ENCODE measurements around the gene PRG3.

Gene PRG3

DNA sequence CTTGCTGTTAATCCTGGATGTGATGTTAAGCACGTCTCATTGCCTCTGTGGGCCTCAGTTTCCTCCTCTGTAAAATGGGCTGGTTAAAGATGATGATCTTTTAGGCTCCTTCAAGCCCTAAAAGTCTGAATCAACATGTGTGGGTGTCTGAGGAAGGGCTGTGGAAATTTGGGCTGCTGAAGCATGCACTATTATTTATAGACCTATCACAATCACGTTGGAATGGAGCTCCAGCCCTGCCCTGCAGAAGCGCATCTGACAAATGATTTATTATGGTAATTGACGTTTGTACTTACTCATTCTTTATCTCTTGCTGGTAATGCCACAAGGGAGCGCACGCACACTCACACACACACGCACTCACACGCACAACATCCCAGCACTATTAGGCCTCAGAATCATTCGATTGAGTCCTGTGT, 22.4 kb downstream of the PRG3 start:
- no peak overlapping the region for H3K4me3 ChIP-seq (ENCODE audit: low read length)

GRCh38 chr11:57357856-57358255, 23.1 kb downstream of the PRG3 start:
- Histone ChIP-seq H2AFZ (ENCODE audit: low read depth, low read length) (no peak overlapping the region), H3K27me3 (ENCODE audit: insufficient read depth, low read length) (no peaks in the 10 kb centered on the region), H3K9me3 (ENCODE audit: low read length) (no peaks in the 10 kb centered on the region), H3K36me3 (ENCODE audit: insufficient read depth, low read length) (no peaks in the 10 kb centered on the region), H3K4me3 (ENCODE audit: low read length) (no peak overlapping the region), H3K4me1 (ENCODE audit: insufficient read depth, low read length) (peaks cover 16% of the 10 kb centered on the region)

More for the DNA sequence above, 22.4 kb downstream of the PRG3 start:
- Histone ChIP-seq H3K36me3 (ENCODE audit: insufficient read depth, low read length) (no peaks in the 10 kb centered on the region), H3K27me3 (ENCODE audit: insufficient read depth, low read length) (peaks cover 4% of the 10 kb centered on the region), H2AFZ (ENCODE audit: low read depth, low read length) (no peak overlapping the region), H3K4me1 (ENCODE audit: insufficient read depth, low read length) (peaks cover 9% of the 10 kb centered on the region), H3K9me3 (ENCODE audit: low read length) (no peaks in the 10 kb centered on the region)

DNA sequence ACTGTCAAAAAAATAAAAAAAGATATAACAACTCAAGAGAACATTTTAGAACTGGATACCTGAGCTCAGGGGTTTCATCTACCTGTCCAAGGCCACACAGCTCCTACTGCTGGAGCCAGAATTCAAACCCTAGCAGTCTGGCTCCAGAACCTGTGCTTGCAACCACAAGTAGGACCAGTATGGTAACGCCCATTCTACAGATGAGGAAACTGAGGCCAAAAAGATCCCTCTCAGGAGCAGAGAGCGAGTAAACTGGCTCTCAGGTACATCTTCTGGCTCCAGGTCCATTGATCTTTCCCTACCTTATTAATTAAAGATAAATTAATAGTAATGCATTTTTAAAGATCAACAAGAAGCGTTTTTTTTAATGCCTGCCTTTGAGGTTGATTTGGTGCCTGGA, 23.6 kb downstream of the PRG3 start:
- Histone ChIP-seq H2AFZ (ENCODE audit: low read depth, low read length) (no peak overlapping the region), H3K4me3 (ENCODE audit: low read length) (no peak overlapping the region), H3K36me3 (ENCODE audit: insufficient read depth, low read length) (no peaks in the 10 kb centered on the region), H3K4me1 (ENCODE audit: insufficient read depth, low read length) (peaks cover 20% of the 10 kb centered on the region), H3K9me3 (ENCODE audit: low read length) (no peaks in the 10 kb centered on the region), H3K27me3 (ENCODE audit: insufficient read depth, low read length) (no peaks in the 10 kb centered on the region)

- no peaks in the 10 kb centered on the region for H3K27me3 ChIP-seq (ENCODE audit: insufficient read depth, low read length)
Measured at GRCh38 chr11:57356268-57356667, 24.7 kb downstream of the PRG3 start.

GRCh38 chr11:57354699-57355098, 26.3 kb downstream of the PRG3 start:
- no peak overlapping the region for H2AFZ ChIP-seq (ENCODE audit: low read depth, low read length)
- peaks cover 20% of the 10 kb centered on the region for H3K4me1 ChIP-seq (ENCODE audit: insufficient read depth, low read length)
- no peak overlapping the region for H3K4me3 ChIP-seq (ENCODE audit: low read length)
- no peaks in the 10 kb centered on the region for H3K27me3 ChIP-seq (ENCODE audit: insufficient read depth, low read length)
- H3K9me3 ChIP-seq (ENCODE audit: low read length): no peaks in the 10 kb centered on the region
- no peaks in the 10 kb centered on the region for H3K36me3 ChIP-seq (ENCODE audit: insufficient read depth, low read length)

More at GRCh38 chr11:57356268-57356667, 24.7 kb downstream of the PRG3 start:
- no peaks in the 10 kb centered on the region for H3K9me3 ChIP-seq (ENCODE audit: low read length)
- no peaks in the 10 kb centered on the region for H3K36me3 ChIP-seq (ENCODE audit: insufficient read depth, low read length)
- H3K4me3 ChIP-seq (ENCODE audit: low read length): no peak overlapping the region
- peaks cover 20% of the 10 kb centered on the region for H3K4me1 ChIP-seq (ENCODE audit: insufficient read depth, low read length)
- no peak overlapping the region for H2AFZ ChIP-seq (ENCODE audit: low read depth, low read length)

DNA sequence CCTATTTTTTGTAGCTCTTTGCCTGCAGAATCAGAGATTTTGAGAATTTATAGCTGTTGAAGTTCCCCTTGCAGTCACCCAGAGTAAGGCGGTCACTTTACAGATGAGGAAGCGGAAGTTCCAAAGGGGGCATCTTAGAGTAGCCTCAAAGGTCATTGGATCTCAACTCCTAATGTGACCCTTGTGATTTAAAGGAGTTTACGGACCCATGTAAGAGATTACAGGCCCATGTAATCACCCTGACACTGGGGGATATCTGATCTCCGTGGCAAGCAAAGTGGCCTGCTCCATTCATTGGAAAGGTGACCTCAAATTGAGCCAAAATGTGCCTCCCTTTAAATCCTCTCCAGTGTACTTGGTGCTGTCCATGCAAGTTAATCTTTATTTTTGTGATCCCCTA, 27.1 kb downstream of the PRG3 start:
- peak overlapping the region; percentile 76 for H2AFZ ChIP-seq (ENCODE audit: low read depth, low read length)
- H3K9me3 ChIP-seq (ENCODE audit: low read length): no peaks in the 10 kb centered on the region
- peaks cover 20% of the 10 kb centered on the region for H3K4me1 ChIP-seq (ENCODE audit: insufficient read depth, low read length)
- H3K27me3 ChIP-seq (ENCODE audit: insufficient read depth, low read length): no peaks in the 10 kb centered on the region
- peak overlapping the region; percentile 15 for H3K4me3 ChIP-seq (ENCODE audit: low read length)
- no peaks in the 10 kb centered on the region for H3K36me3 ChIP-seq (ENCODE audit: insufficient read depth, low read length)

GRCh38 chr11:57353446-57353845, 27.5 kb downstream of the PRG3 start:
- Histone ChIP-seq H3K4me1 (ENCODE audit: insufficient read depth, low read length) (peaks cover 20% of the 10 kb centered on the region), H3K27me3 (ENCODE audit: insufficient read depth, low read length) (no peaks in the 10 kb centered on the region), H3K9me3 (ENCODE audit: low read length) (no peaks in the 10 kb centered on the region), H2AFZ (ENCODE audit: low read depth, low read length) (peak overlapping the region; percentile 76), H3K4me3 (ENCODE audit: low read length) (peak overlapping the region; percentile 15), H3K36me3 (ENCODE audit: insufficient read depth, low read length) (no peaks in the 10 kb centered on the region)

- H2AFZ ChIP-seq (ENCODE audit: low read depth, low read length): peak overlapping the region; percentile 76
- peak overlapping the region; percentile 15 for H3K4me3 ChIP-seq (ENCODE audit: low read length)
- no peaks in the 10 kb centered on the region for H3K36me3 ChIP-seq (ENCODE audit: insufficient read depth, low read length)
- H3K27me3 ChIP-seq (ENCODE audit: insufficient read depth, low read length): no peaks in the 10 kb centered on the region
- peaks cover 20% of the 10 kb centered on the region for H3K4me1 ChIP-seq (ENCODE audit: insufficient read depth, low read length)
- no peaks in the 10 kb centered on the region for H3K9me3 ChIP-seq (ENCODE audit: low read length)
Measured at GRCh38 chr11:57353036-57353435, 27.9 kb downstream of the PRG3 start.

DNA sequence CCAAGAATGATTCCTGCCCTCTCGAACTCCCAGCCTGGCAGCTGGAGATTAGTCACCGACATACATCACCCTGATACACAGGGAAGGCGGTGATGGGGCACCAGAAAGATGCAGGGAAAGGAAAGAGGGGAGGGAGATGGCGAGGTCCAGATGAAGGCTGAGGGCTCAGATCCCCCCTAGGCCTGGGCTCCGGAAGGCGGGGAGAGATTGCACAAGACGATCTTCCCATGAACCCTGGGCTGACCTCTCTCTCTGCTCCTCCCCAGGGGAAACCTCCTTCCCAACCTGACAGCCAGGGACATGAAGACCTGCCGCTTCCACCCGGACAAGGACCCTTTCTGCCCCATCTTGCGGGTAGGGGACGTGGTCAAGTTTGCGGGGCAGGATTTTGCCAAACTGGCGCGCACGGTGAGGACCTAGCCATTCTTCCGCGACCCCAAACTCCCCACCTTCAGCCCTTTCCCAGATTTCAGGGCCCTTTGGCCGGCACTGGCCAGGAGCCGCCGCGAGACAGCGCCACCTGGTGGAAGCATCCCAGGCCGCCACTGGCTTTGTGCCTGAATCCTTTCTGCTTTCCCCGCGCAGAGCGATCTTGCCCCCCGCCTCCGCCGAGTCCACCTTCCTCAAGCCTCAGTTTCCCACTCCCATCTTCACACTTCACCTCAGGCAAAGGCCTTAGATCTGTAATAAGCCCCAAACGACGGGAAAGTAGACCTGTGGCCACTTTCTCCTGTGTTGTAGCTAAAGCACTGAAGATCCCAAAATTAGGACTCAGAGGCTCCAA, 31.3 kb downstream of the PRG3 start:
- Histone ChIP-seq H3K4me3 (ENCODE audit: low read length) (no peak overlapping the region), H3K9me3 (ENCODE audit: low read length) (no peaks in the 10 kb centered on the region), H3K4me1 (ENCODE audit: insufficient read depth, low read length) (peaks cover 20% of the 10 kb centered on the region), H2AFZ (ENCODE audit: low read depth, low read length) (no peak overlapping the region), H3K27me3 (ENCODE audit: insufficient read depth, low read length) (no peaks in the 10 kb centered on the region), H3K36me3 (ENCODE audit: insufficient read depth, low read length) (no peaks in the 10 kb centered on the region)

- no peaks in the 10 kb centered on the region for H3K27me3 ChIP-seq (ENCODE audit: insufficient read depth, low read length)
- H2AFZ ChIP-seq (ENCODE audit: low read depth, low read length): no peak overlapping the region
- peaks cover 14% of the 10 kb centered on the region for H3K4me1 ChIP-seq (ENCODE audit: insufficient read depth, low read length)
- no peaks in the 10 kb centered on the region for H3K36me3 ChIP-seq (ENCODE audit: insufficient read depth, low read length)
- no peaks in the 10 kb centered on the region for H3K9me3 ChIP-seq (ENCODE audit: low read length)
- H3K4me3 ChIP-seq (ENCODE audit: low read length): no peak overlapping the region
Measured at GRCh38 chr11:57348636-57349313, 32.2 kb downstream of the PRG3 start.

DNA sequence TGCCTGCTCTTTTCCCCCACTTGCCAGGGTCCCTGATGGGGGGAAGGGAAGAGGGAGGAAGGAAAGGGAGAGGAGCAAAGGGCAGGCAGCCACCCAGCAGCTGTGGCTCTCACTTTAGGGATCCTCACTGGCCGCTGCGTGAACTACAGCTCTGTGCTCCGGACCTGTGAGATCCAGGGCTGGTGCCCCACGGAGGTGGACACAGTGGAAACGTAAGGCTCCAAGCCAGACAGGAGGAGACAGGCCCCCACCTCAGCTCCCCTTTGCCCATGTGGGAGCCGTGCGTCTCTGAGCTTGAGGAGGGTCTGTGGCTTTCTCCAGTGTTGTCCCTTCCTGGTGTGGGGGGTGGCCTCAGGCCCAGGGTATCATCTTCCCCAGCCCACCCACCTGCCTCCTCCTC, 32.9 kb downstream of the PRG3 start:
- Histone ChIP-seq H3K27me3 (ENCODE audit: insufficient read depth, low read length) (no peaks in the 10 kb centered on the region), H3K4me1 (ENCODE audit: insufficient read depth, low read length) (peaks cover 13% of the 10 kb centered on the region), H3K4me3 (ENCODE audit: low read length) (no peak overlapping the region), H3K36me3 (ENCODE audit: insufficient read depth, low read length) (no peaks in the 10 kb centered on the region), H2AFZ (ENCODE audit: low read depth, low read length) (no peak overlapping the region), H3K9me3 (ENCODE audit: low read length) (no peaks in the 10 kb centered on the region)

- Histone ChIP-seq H3K4me1 (ENCODE audit: insufficient read depth, low read length) (peaks cover 10% of the 10 kb centered on the region), H3K27me3 (ENCODE audit: insufficient read depth, low read length) (no peaks in the 10 kb centered on the region), H3K9me3 (ENCODE audit: low read length) (no peaks in the 10 kb centered on the region)
Measured at GRCh38 chr11:57347336-57347735, 33.6 kb downstream of the PRG3 start.

DNA sequence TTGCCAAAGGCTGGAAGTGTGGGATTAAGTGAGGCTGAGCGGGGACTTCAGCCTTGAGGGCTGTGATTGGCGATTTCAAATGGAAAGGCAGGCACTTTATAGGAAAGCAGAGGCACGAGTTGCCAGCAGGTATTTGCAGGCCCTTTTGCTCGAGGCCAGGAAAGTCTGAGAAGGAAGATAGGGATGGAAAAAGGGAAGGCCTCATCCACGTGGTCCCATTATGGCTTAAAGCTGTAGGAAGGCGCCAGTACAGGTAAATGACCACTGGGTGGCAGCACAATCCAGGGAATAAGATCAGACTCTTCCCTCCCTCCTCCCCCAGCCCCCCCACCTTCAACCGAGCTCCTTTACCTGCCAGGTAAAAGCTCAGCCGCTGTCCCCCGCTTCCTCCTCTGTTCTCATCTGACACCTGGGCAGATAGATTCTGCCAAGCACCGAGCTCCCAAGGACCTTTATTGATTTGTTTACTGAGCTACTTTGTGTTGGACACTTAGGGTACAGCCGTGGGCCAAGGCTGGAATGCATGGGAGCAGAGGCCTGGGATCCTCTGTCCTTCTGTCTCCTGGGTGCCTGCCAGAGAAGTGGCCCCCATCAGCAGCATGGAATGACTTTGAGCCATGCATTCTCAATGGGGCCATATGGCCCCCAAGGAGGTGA, 35.3 kb downstream of the PRG3 start:
- H3K36me3 ChIP-seq (ENCODE audit: insufficient read depth, low read length): no peaks in the 10 kb centered on the region
- peak overlapping the region; percentile 68 for H2AFZ ChIP-seq (ENCODE audit: low read depth, low read length)
- peaks cover 11% of the 10 kb centered on the region for H3K4me1 ChIP-seq (ENCODE audit: insufficient read depth, low read length)
- H3K9me3 ChIP-seq (ENCODE audit: low read length): no peaks in the 10 kb centered on the region
- no peak overlapping the region for H3K4me3 ChIP-seq (ENCODE audit: low read length)
- no peaks in the 10 kb centered on the region for H3K27me3 ChIP-seq (ENCODE audit: insufficient read depth, low read length)

More at GRCh38 chr11:57347336-57347735, 33.6 kb downstream of the PRG3 start:
- H3K4me3 ChIP-seq (ENCODE audit: low read length): no peak overlapping the region
- H3K36me3 ChIP-seq (ENCODE audit: insufficient read depth, low read length): no peaks in the 10 kb centered on the region
- H2AFZ ChIP-seq (ENCODE audit: low read depth, low read length): no peak overlapping the region
